HEK293 (cell line): ENCODE measurements around the gene EOMES.
A peak's percentile ranks its signal among the peaks of the same experiment; 100 is the strongest.

Source experiments
- ATF2 ChIP-seq: fragments of 450-650 bp; formaldehyde crosslinking; IDR thresholded peaks from 2 replicates; pipeline ENCODE4 v1.5.1; 2016; ENCODE audit warnings: missing biosample characterization, missing genetic modification characterization, low read depth
- IKZF3 ChIP-seq: fragments of 450-650 bp; IDR thresholded peaks from 2 replicates; pipeline ENCODE4 v1.5.0; 2018; ENCODE audit warnings: missing biosample characterization, mild to moderate bottlenecking, missing genetic modification characterization, moderate library complexity
- KLF8 ChIP-seq: fragments of 450-650 bp; formaldehyde crosslinking; IDR thresholded peaks from 2 replicates; pipeline ENCODE4 v1.5.1; 2016; ENCODE audit warnings: missing biosample characterization, missing genetic modification characterization
- PRDM2 ChIP-seq: fragments of 450-650 bp; formaldehyde crosslinking; IDR thresholded peaks from 2 replicates; pipeline ENCODE4 v1.5.1; 2016; ENCODE audit warnings: missing biosample characterization, missing genetic modification characterization, borderline replicate concordance
- YY1 ChIP-seq: fragments of 450-650 bp; formaldehyde crosslinking; IDR thresholded peaks from 2 replicates; pipeline ENCODE4 v1.5.1; 2018; ENCODE audit warnings: missing biosample characterization, missing genetic modification characterization
- ZBTB21 ChIP-seq: fragments of 450-650 bp; formaldehyde crosslinking; IDR thresholded peaks from 2 replicates; pipeline ENCODE4 v1.5.1; 2017; ENCODE audit warnings: missing biosample characterization, missing genetic modification characterization
- ZBTB26 ChIP-seq: fragments of 450-650 bp; formaldehyde crosslinking; optimal IDR thresholded peaks from 2 replicates; pipeline ENCODE3; 2016; ENCODE audit warnings: missing biosample characterization, mild to moderate bottlenecking, missing genetic modification characterization
- ZBTB6 ChIP-seq: fragments of 450-650 bp; formaldehyde crosslinking; IDR thresholded peaks from 2 replicates; pipeline ENCODE4 v1.5.1; 2017; ENCODE audit warnings: missing biosample characterization, missing genetic modification characterization
- ZBTB8A ChIP-seq: fragments of 450-650 bp; formaldehyde crosslinking; IDR thresholded peaks from 2 replicates; pipeline ENCODE4 v1.5.1; 2016; ENCODE audit warnings: missing biosample characterization, missing genetic modification characterization
- ZFP3 ChIP-seq: fragments of 450-650 bp; formaldehyde crosslinking; IDR thresholded peaks from 2 replicates; pipeline ENCODE4 v1.5.1; 2016; ENCODE audit warnings: low read depth, missing biosample characterization, missing genetic modification characterization
- ZNF121 ChIP-seq: fragments of 450-650 bp; formaldehyde crosslinking; IDR thresholded peaks from 2 replicates; pipeline ENCODE4 v1.5.1; 2016; ENCODE audit warnings: missing biosample characterization, missing genetic modification characterization
- ZNF174 ChIP-seq: fragments of 450-650 bp; formaldehyde crosslinking; IDR thresholded peaks from 2 replicates; pipeline ENCODE4 v1.5.0; 2017; ENCODE audit warnings: missing biosample characterization, mild to moderate bottlenecking, missing genetic modification characterization
- ZNF19 ChIP-seq: fragments of 450-650 bp; formaldehyde crosslinking; IDR thresholded peaks from 2 replicates; pipeline ENCODE4; 2016; ENCODE audit warnings: missing biosample characterization, missing genetic modification characterization, low read depth
- ZNF214 ChIP-seq: fragments of 450-650 bp; formaldehyde crosslinking; IDR thresholded peaks from 2 replicates; pipeline ENCODE4 v1.5.1; 2017; ENCODE audit warnings: missing biosample characterization, mild to moderate bottlenecking, missing genetic modification characterization, borderline replicate concordance
- ZNF248 ChIP-seq: fragments of 450-650 bp; formaldehyde crosslinking; IDR thresholded peaks from 2 replicates; pipeline ENCODE4 v1.5.1; 2017; ENCODE audit warnings: missing biosample characterization, missing genetic modification characterization
- ZNF266 ChIP-seq: fragments of 450-650 bp; formaldehyde crosslinking; IDR thresholded peaks from 2 replicates; pipeline ENCODE4 v1.5.1; 2016; ENCODE audit warnings: missing biosample characterization, missing genetic modification characterization, low read depth
- ZNF302 ChIP-seq: fragments of 450-650 bp; formaldehyde crosslinking; IDR thresholded peaks from 2 replicates; pipeline ENCODE4 v1.5.1; 2016; ENCODE audit warnings: missing biosample characterization, missing genetic modification characterization, low read depth
- ZNF335 ChIP-seq: fragments of 450-650 bp; formaldehyde crosslinking; conservative IDR thresholded peaks from 2 replicates; pipeline ENCODE4 v1.5.1; 2016; ENCODE audit warnings: missing biosample characterization, missing genetic modification characterization
- ZNF362 ChIP-seq: fragments of 450-650 bp; formaldehyde crosslinking; IDR thresholded peaks from 2 replicates; pipeline ENCODE4 v1.5.1; 2016; ENCODE audit warnings: missing biosample characterization, missing genetic modification characterization
- ZNF391 ChIP-seq: fragments of 450-650 bp; formaldehyde crosslinking; IDR thresholded peaks from 2 replicates; pipeline ENCODE4 v1.5.1; 2016; ENCODE audit warnings: low read depth, missing biosample characterization, missing genetic modification characterization, borderline replicate concordance
- ZNF513 ChIP-seq: fragments of 450-650 bp; IDR thresholded peaks from 2 replicates; pipeline ENCODE4 v1.5.1; 2018; ENCODE audit warnings: missing biosample characterization, missing genetic modification characterization
- ZNF558 ChIP-seq: fragments of 450-650 bp; formaldehyde crosslinking; IDR thresholded peaks from 2 replicates; pipeline ENCODE4 v1.5.1; 2016; ENCODE audit warnings: missing biosample characterization, missing genetic modification characterization
- ZNF629 ChIP-seq: fragments of 450-650 bp; formaldehyde crosslinking; IDR thresholded peaks from 2 replicates; pipeline ENCODE4 v1.5.1; 2017; ENCODE audit warnings: missing biosample characterization, missing genetic modification characterization
- ZNF645 ChIP-seq: fragments of 450-650 bp; formaldehyde crosslinking; IDR thresholded peaks from 2 replicates; pipeline ENCODE4; 2016; ENCODE audit warnings: missing biosample characterization, missing genetic modification characterization
- ZNF791 ChIP-seq: fragments of 450-650 bp; formaldehyde crosslinking; IDR thresholded peaks from 2 replicates; pipeline ENCODE4 v1.5.1; 2016; ENCODE audit warnings: missing biosample characterization, missing genetic modification characterization
- ZNF843 ChIP-seq: fragments of 450-650 bp; formaldehyde crosslinking; IDR thresholded peaks from 2 replicates; pipeline ENCODE4 v1.5.1; 2016; ENCODE audit warnings: missing biosample characterization, missing genetic modification characterization

EOMES gene

GRCh38 chr3:27681249-27681748 lies 40.8 kb downstream of the EOMES start (continued):
- TF ChIP-seq ZBTB6 (tag by site-specific recombination) (no peak), ZNF791 (tag by site-specific recombination) (no peak), ZFP3 (tag by site-specific recombination) (no peak), ATF2 (tag by site-specific recombination) (peak; percentile 69; the same call in 1 of the 2 replicates), ZBTB26 (tag by site-specific recombination) (no peak), PRDM2 (tag by site-specific recombination) (no peak), ZNF391 (no peak), ZNF266 (tag by site-specific recombination) (no peak), ZNF558 (tag by site-specific recombination) (0 out of 2 replicates have a peak, but pooled peaks have one; percentile 23), ZNF121 (tag by site-specific recombination) (no peak), ZNF335 (peak; percentile 30; the same call in 1 of the 2 replicates), ZBTB21 (tag by site-specific recombination) (peak; percentile 83), ZNF629 (tag by site-specific recombination) (peak; percentile 94), ZNF214 (tag by site-specific recombination) (no peak), ZNF302 (tag by site-specific recombination) (no peak), ZBTB8A (tag by site-specific recombination) (0 out of 2 replicates have a peak, but pooled peaks have one; percentile 17), IKZF3 (tag by site-specific recombination) (no peak), KLF8 (no peak), ZNF19 (tag by site-specific recombination) (no peak), YY1 (tag by site-specific recombination) (no peak), ZNF513 (tag by site-specific recombination) (no peak), ZNF843 (tag by site-specific recombination) (no peak), ZNF174 (tag by site-specific recombination) (no peak), ZNF248 (no peak), ZNF645 (tag by site-specific recombination) (no peak), ZNF362 (peak; percentile 93)
